ENCODE results near the gene NIT2. TPM values are rescaled to one million over a fixed set of nuclear protein-coding genes. Genes with fewer than 3 reads are reported as not detected.

The NIT2 gene
- total and polyA plus RNA-seq, 3 donors from 2014 or later, result 21.7 to 29.1 (median 22.9) TPM

DNA sequence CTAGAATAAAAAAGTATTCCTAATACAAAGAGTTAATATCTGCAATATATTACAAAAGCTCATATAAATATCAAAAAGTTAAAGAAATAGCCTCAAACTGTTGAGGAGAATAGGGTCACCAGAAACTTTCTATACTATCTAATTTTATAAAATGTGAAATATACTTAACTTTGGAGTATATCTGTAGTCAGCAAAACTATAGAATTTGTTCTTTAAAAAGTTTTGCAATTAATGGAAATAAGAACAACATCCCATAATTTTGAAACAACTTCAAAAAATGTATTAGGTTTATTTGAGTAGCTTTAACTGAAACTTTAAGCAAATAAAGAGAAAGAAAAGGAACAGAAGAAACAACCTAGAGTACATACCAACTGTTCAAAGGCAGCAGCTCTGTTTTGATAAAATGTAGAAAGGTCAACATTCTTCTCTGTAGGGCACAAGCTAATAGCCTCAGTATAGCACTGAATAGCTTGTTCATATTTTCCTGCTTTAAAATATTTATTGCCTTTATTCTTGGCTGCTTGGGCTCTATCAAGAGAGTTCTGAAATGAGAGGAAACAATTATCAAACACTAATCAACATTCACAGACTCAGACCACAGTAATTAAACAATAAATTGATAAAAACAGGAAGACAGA lies 52.0 kb downstream of the NIT2 start:
- DNase-seq, result no peak
- Histone ChIP-seq H3K9me3 (no peaks in the 10 kb centered on the region), H3K36me3 (ENCODE audit: low read depth, missing control alignments) (no peaks in the 10 kb centered on the region), H3K27me3 (no peaks in the 10 kb centered on the region), H3K27ac (no peak overlapping the region), H3K4me1 (no peaks in the 10 kb centered on the region), H3K4me3 (no peak overlapping the region)
- TF ChIP-seq, protein P1, sequence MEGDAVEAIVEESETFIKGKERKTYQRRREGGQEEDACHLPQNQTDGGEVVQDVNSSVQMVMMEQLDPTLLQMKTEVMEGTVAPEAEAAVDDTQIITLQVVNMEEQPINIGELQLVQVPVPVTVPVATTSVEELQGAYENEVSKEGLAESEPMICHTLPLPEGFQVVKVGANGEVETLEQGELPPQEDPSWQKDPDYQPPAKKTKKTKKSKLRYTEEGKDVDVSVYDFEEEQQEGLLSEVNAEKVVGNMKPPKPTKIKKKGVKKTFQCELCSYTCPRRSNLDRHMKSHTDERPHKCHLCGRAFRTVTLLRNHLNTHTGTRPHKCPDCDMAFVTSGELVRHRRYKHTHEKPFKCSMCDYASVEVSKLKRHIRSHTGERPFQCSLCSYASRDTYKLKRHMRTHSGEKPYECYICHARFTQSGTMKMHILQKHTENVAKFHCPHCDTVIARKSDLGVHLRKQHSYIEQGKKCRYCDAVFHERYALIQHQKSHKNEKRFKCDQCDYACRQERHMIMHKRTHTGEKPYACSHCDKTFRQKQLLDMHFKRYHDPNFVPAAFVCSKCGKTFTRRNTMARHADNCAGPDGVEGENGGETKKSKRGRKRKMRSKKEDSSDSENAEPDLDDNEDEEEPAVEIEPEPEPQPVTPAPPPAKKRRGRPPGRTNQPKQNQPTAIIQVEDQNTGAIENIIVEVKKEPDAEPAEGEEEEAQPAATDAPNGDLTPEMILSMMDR (IDR thresholded peaks at IDR 0.05), result no peak
- no peak for TF ChIP-seq POLR2A (IDR thresholded peaks at IDR 0.05)
- intact Hi-C loops (cut with DNase I; ENCODE audit: low total_unique reads), result no loop called here

DNA sequence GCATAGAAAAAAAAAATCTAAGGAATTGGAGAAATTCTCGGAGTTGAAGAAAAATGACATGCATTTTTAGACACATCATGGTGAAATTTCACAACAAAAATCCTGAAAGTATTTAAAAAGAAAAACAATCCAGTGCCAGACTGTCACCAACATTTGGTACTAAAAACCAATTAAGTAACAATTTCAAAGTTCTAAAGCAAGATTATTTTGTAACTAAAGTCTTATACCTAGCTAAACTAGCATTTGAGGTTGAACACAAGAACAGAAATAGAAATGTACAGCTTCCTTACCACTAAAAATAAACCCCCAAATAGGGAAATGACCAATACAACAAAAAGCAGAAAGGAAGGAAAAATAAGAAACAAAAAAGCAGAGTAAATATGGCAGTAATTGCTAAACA lies 54.5 kb downstream of the NIT2 start:
- intact Hi-C loops (cut with DNase I; ENCODE audit: low total_unique reads), result no loop called here
- H3K36me3 ChIP-seq (ENCODE audit: low read depth, missing control alignments), result no peaks in the 10 kb centered on the region
- H3K4me3 ChIP-seq, result no peak overlapping the region
- H3K27me3 ChIP-seq, result no peaks in the 10 kb centered on the region
- no peak overlapping the region for H3K27ac ChIP-seq
- H3K4me1 ChIP-seq, result no peaks in the 10 kb centered on the region
- no peak for TF ChIP-seq POLR2A (IDR thresholded peaks at IDR 0.05)
- TF ChIP-seq, protein P1 (IDR thresholded peaks at IDR 0.05), result no peak
- no peak for DNase-seq
- 95 to 97% methylated on average over 1 of the region's 1 CpG for WGBS, 2 donors
- H3K9me3 ChIP-seq, result no peaks in the 10 kb centered on the region

DNA sequence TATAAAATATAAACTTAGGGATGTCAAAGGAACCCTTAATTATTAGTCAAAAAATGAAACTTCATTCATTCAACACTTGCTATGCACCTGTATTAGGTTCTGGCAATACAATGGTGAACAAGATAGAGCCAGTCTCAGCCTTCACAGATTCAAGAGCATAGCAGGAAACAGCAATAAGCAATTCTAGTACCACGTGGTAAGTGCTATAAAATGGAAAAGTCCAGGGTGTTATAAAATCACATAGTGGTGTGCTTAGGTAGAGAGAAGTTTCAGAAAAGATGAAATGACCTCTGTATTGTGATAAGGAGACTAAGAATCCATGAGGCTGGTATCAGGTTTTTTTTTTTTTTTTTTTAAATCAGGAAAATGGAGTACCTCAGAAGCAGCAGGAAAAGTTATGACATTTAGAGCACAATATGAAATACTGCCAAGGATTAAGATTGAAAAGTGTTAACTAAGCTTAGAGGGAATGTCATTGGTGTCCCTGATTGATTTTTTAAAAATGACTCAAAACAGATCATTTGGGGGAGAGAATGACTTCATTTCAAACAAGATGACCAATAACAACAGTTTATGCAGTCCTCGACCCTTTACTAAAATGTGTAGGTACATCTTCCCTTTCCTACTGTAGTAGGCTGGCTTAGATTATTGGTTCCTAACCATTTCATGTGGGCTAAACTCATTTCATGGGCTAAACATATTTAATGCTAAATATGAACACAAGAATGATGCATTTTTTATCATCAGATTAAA lies 61.3 kb downstream of the NIT2 start:
- no peak overlapping the region for H3K4me3 ChIP-seq
- no peaks in the 10 kb centered on the region for H3K9me3 ChIP-seq
- no peaks in the 10 kb centered on the region for H3K36me3 ChIP-seq (ENCODE audit: low read depth, missing control alignments)
- DNase-seq, result no peak
- no peak for TF ChIP-seq POLR2A (IDR thresholded peaks at IDR 0.05)
- TF ChIP-seq, protein P1 (IDR thresholded peaks at IDR 0.05), result no peak
- intact Hi-C loops (cut with DNase I; ENCODE audit: low total_unique reads), result no loop called here
- WGBS, 2 donors, result 73 to 77% methylated on average over 2 of the region's 2 CpGs
- peaks cover 4% of the 10 kb centered on the region for H3K4me1 ChIP-seq
- H3K27ac ChIP-seq, result no peak overlapping the region
- H3K27me3 ChIP-seq, result no peaks in the 10 kb centered on the region

DNA sequence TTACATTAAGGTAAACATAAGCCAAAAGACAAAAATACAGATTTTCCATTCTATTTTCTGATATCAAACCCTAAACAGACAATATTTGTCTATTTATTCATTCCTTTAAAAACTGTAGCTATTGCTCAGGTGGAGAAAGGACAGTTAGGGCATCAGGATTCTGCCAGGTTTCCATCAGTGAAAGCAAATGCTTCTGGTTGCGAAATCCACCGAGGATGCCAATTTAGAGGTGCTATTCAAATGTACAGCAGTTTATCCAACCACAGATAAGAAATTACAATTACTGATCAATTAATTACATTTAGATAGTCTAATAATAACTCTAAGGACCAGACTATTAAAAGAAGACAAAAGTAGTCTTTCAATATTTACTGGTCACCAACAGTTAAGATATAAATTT lies 62.4 kb downstream of the NIT2 start:
- Histone ChIP-seq H3K4me1 (peaks cover 6% of the 10 kb centered on the region), H3K27me3 (no peaks in the 10 kb centered on the region), H3K4me3 (no peak overlapping the region), H3K27ac (no peak overlapping the region), H3K36me3 (ENCODE audit: low read depth, missing control alignments) (no peaks in the 10 kb centered on the region), H3K9me3 (no peaks in the 10 kb centered on the region)
- no peak for DNase-seq
- TF ChIP-seq POLR2A (IDR thresholded peaks at IDR 0.05), result no peak
- TF ChIP-seq, protein P1 (IDR thresholded peaks at IDR 0.05), result no peak
- WGBS, 2 donors, result 92 to 95% methylated on average over 2 of the region's 2 CpGs
- intact Hi-C loops (cut with DNase I; ENCODE audit: low total_unique reads), result no loop called here
